SHP77 treated with DMSO at 0.1 percent for 48 hours (cell line): ENCODE data around the gene TTBK1.
A peak's percentile ranks its signal among the peaks of the same experiment; 100 is the strongest.

Experiments used
- DNase-seq: peaks from one replicate; lab custom pipeline; 2025; lab: John Stamatoyannopoulos, UW

The TTBK1 gene

DNA sequence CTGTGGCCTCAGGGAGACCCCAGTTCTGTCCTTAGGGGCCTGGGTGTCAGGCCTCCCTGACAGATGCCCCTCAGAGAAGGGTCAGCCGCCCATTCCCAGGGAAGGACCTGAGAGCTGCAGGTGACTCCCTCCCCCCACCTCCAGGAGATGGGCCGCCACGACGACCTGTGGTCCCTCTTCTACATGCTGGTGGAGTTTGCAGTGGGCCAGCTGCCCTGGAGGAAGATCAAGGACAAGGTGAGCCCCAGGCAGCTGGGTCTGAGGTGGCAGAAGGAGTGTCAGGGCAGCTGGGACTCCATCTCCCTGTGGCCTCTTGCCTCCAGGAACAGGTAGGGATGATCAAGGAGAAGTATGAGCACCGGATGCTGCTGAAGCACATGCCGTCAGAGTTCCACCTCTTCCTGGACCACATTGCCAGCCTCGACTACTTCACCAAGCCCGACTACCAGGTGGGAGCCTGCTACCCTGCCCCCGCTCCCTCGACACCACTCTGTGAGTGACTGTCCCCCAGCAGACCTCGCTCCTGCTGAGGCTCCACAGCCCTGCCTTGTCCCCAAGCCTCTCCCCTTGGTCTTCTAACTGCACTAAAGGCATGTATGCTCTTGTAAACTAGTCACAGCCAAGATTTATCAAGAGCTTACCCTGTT, 12.2 kb downstream of the TTBK1 start:
- DNase-seq = no peak

DNA sequence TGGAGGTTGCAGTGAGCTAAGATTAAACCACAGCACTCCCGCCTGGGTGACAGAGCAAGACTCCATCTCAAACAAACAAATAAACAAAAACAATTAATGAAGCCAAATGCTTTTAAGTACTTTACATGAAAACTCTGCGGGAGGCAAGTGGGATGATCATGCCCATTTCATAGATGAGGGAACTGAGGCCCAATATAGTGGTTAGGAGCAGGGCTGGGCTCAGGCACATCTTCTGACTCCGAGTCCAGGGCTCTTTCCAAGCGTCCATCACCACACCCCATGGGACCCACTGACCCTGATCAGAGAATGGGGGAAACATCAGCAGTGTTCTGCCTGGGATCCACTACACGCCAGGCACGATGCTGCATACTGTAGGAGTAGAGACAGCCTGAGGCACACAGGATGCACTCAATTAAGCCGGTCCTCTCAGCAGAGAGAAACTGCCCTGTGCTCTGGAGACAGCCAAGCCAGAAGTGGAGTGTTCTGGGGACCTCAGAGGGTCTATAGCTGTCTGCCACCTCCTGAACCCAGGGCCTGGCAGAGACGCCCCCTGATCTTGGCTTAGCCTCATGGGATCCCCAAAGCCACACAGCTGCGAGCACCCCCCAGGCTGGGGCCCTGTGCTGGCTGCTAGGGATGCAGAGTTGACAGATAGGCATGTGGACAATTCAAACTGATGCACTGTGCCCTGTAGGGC, 13.5 kb downstream of the TTBK1 start:
- no peak for DNase-seq

DNA sequence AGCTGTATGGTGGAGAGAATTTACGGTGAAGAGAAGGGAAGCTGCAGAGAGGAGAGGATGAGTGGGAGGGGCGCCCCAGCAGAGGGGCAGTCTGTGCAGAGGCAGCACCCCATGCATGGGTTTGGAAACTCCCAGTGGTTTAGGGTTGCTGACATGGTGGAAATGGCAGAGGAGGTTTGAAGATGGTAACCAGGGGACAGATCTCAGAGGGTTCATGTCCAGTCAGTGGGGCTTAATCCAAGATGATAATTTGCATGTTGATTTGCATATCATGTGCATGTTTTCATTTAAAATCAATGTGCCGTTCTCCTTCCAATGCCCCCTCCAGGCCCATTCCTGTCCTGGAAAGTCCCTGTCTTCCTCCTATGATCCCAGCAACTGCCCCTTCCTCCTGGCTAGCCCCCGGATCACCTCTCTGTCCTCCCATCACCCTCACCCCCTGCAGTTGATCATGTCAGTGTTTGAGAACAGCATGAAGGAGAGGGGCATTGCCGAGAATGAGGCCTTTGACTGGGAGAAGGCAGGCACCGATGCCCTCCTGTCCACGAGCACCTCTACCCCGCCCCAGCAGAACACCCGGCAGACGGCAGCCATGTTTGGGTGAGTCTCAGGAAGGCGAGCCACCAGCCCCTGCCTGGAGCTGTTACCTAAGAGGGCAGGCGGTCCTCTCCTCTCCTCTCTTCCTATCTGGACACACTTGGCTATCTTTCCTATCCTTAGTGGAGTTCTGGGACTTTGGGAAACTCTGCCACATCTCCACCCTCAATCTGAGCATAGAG, 14.3 kb downstream of the TTBK1 start:
- no peak for DNase-seq

DNA sequence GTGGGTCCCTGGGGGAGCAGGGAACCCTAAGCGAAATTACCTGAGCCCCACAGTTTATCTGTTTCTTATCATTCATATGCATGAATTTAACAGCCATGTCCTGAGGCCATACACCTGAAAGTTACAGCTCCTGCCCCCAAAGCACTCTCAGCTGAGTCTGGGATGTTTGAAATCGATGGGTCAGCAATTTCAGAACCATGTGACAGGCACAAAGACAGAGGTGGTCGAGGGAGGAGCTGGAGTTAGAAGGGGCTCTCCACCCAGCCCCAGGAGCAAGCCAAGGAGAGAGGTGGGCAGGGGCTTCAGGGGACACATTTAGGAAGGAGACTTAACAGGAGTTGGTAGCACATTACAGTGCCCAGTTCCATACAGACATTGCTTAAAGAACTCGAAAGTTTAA, 14.9 kb downstream of the TTBK1 start:
- DNase-seq = no peak

DNA sequence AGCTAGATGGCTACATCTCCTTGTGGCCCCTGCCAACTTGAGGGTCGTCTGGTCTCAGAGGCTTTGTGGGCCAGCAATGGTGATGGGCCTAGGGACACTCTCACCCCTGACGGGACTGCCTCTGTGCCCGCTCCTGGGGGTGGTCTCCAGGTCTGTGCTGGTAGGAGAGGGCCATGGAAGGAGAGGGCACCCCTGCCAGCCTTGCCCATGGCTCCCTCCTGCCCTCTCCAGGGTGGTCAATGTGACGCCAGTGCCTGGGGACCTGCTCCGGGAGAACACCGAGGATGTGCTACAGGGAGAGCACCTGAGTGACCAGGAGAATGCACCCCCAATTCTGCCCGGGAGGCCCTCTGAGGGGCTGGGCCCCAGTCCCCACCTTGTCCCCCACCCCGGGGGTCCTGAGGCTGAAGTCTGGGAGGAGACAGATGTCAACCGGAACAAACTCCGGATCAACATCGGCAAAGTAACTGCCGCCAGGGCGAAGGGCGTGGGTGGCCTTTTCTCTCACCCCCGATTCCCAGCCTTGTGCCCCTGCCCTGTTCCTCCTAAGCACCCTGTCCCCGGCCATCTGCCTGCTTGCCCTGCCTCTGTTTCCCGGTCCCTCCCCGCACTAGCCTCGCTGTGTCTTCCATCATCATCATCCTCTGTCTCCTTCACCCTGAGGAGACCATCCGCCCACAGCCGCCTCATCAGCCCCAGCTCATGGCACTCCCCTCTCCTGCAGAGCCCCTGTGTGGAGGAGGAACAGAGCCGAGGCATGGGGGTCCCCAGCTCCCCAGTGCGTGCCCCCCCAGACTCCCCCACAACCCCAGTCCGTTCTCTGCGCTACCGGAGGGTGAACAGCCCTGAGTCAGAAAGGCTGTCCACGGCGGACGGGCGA, 15.8 kb downstream of the TTBK1 start:
- no peak for DNase-seq

DNA sequence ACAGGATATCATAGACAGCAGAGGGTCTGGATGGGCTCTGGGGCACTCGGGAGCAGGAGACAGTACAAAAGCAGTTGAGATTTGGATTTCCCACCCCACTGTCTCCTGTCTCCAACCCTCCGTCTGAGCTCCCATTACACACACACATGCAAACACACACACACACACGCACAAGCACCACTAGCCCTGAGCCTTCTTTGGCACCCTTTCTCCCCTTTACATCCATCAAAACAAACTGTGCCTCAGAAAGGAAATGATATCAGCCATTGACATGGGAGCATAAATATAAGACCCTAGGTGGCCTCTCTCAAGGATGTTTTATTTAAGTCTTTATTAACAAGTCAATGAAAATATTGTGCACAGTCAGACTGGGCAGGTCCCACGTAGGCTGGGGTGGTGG, 17.5 kb downstream of the TTBK1 start:
- no peak for DNase-seq

DNA sequence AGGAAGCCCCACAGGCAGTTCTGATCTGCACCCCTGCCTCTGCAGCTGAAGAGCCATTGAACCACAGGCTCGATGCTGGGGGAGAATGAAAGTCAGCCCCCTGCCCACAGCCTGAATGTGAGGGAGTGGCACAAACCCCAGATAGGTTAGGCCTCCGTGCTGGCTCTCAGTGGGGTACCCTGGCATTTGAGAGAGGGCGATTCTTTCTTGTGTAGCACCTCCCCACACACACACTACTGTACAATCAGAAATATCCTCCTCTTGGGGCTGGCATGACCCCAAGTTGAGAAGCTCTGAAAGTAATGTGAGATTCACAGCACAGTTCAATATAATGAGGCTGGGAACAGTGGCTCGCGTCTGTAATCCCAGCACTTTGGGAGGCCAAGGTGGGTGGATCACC, 17.9 kb downstream of the TTBK1 start:
- DNase-seq = no peak

DNA sequence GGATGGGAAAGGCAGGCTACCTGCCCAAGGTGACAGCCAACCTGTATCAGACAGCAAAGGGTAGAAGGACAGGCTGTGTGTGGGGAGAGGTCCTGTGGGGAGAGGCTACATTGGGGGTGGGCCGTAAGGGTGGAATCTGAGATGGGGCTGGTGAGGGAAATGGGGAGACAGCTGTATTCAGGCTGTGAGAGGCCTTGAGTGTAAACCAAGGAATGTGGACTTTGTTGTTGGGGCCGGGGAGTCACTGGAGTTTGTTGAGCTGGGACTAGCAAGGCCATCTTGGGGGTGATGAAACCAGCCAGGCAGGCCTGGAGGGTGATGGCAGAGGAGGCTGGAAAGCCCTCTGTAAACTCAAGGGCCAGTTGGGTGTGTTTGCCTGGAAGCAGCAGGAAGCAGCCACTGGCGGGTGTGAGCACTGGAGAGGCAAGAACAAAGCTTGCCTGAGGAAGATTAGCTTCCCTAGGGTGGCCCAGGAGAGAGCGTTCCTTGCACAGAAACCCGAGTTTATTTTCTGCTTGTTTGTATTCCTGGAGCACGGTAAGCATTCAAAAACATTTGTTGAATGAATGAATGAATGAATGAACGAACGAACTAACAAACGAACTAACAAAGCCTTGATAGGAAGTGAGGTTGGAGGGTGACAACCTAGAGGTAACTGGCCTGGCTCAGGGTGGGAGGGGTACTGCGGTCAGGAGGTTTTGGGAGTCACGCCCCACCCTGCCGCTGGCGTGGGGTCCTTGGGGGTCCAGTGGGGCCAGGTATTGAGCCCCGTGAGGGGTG, 18.9 kb downstream of the TTBK1 start:
- no peak for DNase-seq

DNA sequence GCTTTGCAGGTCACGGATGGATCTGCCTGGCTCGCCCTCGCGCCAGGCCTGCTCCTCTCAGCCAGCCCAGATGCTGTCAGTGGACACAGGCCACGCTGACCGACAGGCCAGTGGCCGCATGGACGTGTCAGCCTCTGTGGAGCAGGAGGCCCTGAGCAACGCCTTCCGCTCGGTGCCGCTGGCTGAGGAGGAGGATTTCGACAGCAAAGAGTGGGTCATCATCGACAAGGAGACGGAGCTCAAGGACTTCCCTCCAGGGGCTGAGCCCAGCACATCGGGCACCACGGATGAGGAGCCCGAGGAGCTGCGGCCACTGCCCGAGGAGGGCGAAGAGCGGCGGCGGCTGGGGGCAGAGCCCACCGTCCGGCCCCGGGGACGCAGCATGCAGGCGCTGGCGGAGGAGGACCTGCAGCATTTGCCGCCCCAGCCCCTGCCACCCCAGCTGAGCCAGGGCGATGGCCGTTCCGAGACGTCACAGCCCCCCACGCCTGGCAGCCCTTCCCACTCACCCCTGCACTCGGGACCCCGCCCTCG, 19.6 kb downstream of the TTBK1 start:
- DNase-seq = no peak

DNA sequence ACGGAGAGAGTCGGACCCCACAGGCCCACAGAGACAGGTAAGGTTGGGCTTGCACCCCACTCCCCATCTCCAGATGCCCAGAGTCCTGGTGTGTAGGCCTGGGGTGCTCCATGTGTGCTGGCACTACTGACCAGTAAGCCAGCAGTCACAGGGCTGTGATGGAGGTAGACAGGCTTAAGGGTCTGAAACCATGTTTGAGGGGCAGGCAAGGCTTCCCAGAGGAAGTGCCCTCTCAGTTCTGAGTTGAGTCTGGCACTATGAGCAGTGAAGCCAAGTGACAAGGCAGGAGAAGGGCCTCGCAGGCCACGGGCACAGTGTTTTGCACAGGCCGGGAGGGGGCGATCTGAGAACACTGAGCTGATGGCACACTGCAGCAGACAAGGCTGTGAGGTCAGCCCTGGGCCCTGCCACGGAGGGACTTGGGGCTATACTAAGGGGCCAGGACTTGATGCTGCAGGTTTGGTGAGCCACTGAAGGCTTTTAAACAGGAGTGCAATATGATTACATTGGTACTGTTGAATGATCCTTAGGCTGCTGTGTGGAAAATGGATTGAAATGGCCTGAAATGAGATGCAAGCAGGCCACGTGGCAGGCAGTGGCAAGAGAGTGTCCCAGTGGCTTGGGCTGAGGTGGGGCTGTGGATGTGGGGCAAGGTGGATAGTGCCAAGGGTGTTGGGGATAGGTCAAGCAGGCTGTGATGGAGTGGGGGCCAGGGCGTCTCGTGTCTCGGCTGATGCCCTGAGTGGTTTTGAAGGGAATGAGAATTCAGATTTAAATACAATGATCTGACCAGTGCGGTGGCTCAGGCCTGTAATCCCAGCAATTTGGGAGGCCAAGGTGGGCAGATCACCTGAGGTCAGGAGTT, 20.3 kb downstream of the TTBK1 start:
- DNase-seq = peak; percentile 15

DNA sequence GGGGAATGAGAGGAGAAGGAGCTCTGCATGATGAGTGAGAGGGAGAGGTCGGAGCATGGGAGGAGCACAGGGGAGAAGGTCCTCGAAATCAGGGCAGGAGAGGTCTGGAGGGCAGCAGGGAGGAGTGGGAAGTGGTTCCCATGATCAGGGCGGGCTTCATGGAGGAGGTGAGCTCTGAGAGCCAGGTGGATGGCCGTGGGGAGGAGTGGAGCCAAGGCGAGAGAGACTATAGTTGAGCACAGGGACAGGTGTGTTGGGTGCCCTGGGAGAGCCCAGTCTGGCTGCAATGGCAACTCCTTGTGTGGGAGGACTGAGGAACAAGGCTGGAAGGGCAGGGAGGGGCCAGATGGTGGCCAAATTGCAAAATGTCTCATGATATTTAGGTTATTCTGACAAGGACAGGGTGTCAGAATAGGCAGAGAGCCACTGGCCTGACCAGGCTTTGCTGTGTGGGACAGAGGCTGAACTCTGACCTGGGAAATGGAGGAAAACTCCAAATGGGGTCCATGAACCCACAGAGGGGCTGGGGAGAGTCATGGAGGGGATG, 21.4 kb downstream of the TTBK1 start:
- DNase-seq = no peak

DNA sequence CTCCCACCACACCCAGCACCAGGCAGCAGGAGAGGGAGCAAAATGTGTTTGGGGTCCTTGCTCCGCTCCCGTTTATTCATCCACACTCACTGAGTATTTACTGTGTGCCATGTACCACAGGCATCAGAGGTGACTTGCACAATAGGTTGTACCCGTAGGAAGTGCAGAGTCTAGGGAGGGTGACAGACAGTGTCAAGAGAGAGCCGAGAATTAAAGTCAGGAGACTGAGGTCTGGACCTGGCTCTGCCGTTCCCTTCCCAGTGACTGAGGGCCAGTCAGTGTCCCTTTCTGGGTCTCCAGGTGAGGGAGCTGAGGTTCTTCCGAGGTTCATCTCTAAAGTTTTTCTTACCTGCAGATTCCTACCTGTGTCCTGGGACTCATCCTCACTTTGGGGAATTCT, 22.3 kb downstream of the TTBK1 start:
- no peak for DNase-seq

DNA sequence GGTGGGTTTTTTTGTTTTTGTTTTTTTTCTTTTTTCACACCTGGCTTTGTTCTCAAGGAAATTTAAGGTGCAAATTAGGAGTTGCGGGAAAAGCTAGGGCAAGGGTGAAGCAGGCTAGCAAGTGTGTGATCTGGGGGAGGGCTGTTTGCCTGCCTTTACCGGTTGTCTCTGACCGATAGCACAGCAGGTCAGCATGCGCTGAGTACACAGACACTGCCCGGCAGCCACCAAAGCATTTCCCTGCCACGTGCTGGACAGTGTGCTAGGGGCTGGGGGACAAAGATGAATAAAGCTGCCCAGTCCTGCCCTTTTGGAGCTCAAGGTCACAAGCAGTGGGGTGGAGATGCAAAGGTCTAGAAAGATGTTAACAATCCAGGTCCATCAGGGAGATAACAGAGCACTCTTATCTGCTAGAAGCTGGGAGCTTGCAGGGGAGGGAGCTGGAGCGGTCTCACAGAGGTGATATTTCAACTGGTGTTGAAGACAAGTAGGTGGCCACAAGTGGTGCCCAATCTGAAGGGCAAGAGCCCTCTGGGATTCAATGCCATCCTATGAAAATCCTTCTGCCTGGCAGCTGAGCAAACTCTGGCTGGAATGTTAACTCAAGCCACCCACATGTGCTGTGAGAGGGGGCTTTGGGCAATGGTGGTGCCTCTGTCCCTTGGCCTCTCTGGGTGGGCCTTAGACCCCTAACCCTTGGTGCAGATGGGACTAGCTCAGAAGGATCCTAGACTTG, 24.5 kb downstream of the TTBK1 start:
- DNase-seq = peak; percentile 49

DNA sequence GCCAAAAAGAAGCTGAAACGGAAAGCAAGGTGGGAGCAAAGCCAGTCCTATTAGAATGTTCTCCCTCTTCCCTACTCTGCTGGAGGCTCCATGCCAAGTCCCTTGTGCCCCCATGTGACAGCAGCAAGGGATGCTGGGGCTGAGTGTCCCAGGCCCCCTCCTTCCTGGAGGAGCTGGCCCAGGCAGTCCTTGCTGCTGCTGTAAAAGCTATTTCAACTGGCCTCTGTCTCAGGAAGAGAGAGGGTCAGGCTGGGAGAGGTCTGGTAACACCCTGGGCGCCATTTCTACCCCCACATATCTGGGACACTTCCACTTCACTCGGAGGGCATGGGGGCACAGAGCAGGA, 25.0 kb downstream of the TTBK1 start:
- peak; percentile 49 for DNase-seq

DNA sequence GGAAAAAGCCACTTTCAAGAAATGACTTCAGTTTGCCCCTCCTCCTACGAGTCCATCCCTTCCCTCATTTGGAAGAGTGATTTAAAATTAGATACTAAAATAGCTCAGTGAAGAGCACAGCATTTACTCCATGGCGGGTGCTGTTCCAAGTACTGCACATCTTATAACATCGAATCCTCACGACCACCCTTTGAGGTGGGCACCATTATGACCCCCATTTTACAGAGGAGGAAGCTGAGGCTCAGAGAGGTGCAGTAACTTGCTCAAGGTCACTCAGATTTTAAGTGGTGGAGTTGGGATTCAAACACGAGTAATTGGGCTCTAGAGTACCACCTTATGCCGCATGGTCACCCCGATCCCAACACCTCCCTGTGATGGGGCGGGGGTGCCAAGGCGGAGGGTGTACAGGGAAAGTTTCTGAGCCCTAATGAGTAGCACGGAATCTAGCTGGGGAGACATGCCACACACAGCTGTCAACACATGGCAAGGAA, 25.5 kb downstream of the TTBK1 start:
- DNase-seq = no peak

DNA sequence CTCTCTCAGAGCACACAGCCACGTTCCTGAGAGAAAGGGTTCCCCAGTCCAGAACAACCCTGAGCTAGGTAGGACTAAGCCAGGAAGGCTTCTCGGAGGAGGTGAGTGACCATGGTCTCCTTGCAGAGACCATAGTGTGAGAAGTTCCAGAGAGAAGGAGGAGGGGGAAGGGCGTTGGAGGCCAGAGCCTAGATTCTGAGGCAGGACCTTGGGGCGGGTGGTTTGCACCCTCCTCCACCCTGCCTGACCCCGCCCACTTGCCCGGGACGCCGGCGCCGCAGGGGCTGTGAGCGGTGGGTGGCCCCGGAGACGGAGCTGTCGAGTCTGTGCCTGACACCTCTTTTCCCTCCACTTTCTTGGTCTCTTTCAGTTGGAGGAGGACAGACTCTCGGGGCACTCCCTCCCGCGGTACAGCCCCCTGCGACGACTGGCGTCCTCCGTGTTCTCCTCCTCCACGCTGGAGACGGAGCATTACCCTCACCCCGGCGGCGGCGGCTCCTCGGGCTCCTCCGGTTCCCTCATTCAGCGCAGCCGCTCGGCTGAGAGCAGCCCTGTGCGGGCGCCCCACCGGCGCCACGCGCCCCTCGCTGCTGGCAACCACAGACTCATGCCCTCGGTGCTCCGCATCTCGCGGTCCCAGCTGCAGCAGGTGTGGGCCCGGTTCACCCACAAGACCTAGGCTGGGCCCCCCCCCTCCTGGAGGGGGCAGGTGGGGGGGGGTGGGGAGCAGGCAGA, 26.2 kb downstream of the TTBK1 start:
- DNase-seq = no peak

DNA sequence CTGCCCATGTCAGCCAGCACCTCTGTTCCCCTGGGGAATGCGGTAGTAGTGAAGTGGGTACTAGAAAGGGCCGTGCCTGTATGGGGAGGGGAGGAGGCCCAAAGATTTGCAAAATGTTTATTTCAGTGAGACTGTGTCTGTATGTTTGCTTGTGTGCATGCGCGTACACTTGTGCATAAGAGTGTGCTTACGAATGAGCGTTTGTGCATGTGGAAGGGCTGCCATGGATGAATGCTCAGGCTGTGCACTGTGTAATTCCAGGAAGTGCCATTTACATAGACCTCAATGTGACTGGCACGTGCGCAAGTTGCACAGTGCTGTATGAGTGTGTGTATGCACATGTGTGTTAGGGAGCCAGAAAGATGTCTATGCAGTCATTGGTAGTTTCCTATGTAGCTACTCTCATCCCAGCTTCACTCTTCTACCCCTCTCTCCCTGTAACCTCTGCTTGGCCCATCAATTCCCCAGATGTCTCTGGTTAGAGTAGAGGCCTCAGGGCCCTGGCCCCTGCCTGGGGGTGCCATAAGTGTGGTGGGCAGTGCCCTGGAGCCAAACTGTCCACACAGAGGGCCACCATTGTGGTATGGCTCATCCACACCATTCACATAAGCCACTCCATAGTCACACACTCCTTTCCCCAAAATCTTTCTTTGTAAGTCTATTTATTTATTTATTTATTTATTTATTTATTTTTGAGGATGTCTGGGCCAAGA, 28.0 kb downstream of the TTBK1 start:
- no peak for DNase-seq

DNA sequence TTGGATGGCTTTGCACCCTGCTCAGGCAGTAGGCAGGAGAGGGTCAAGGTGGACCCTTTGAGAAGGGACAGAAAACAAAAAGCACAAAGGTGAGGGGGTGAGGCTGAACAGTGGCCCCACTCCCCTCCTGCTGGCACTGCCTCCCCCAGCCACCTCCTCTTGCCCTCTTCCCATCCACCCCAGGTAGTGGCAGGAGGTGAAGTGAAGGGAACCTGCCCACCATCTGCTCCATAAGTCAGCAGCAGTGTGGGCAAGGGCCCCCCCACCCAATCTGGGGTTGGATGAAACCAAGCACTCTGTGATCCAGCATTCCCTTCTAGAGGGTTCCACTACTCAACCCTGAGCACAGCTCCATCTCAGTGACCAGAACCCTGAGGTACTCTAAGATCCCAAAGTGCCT, 28.7 kb downstream of the TTBK1 start:
- DNase-seq = no peak
